GM23338 (cell line): Measurements from ENCODE around the gene ROR1. TPM values are rescaled to one million over a fixed set of nuclear protein-coding genes. Genes with fewer than 3 reads are reported as not detected.

Experiments
- ATAC-seq: fragments of 200-7000 bp; cut with Tn5 transposase; 3 replicates; pipeline ENCODE4 v1.9.1; 2020
- DNase-seq: peaks from one replicate; pipeline ENCODE4 v3.0.0-alpha.2; 2015; ENCODE audit warnings: low spot score
- H2AFZ ChIP-seq: fragments of 200-600 bp; sonication (generic); 2 replicates; pipeline ENCODE4 v1.8.0; 2016; ENCODE audit warnings: antibody characterized with exemption, mild to moderate bottlenecking, moderate library complexity
- H3F3A ChIP-seq: fragments of 200-600 bp; sonication (generic); replicated peaks from 2 replicates; pipeline ENCODE4 v1.8.0; 2017; ENCODE audit warnings: antibody characterized with exemption, mixed run types, low read depth
- H3K27ac ChIP-seq: fragments of 200-600 bp; sonication (generic); 2 replicates; pipeline ENCODE4 v1.6.1; 2016; ENCODE audit warnings: low read depth
- H3K27me3 ChIP-seq: fragments of 200-600 bp; sonication (generic); 2 replicates; pipeline ENCODE4 v1.8.0; 2016; ENCODE audit warnings: mild to moderate bottlenecking, mixed run types, moderate library complexity; ENCODE audit not compliant: insufficient read depth
- H3K36me3 ChIP-seq: fragments of 200-600 bp; sonication (generic); 2 replicates; pipeline ENCODE4 v1.8.0; 2016; ENCODE audit warnings: mild to moderate bottlenecking; ENCODE audit not compliant: insufficient read depth
- H3K4me1 ChIP-seq: fragments of 200-600 bp; sonication (generic); 2 replicates; pipeline ENCODE4 v1.8.0; 2016; ENCODE audit warnings: mild to moderate bottlenecking, moderate library complexity; ENCODE audit not compliant: insufficient read depth
- H3K4me2 ChIP-seq: fragments of 200-600 bp; sonication (generic); 2 replicates; pipeline ENCODE4 v1.7.1; 2017; ENCODE audit warnings: mixed run types
- H3K4me3 ChIP-seq: fragments of 200-600 bp; sonication (generic); 2 replicates; pipeline ENCODE4 v1.6.1; 2016; ENCODE audit warnings: mixed run types
- H3K79me2 ChIP-seq: fragments of 200-600 bp; sonication (generic); replicated peaks from 2 replicates; pipeline ENCODE4 v1.8.0; 2017; ENCODE audit warnings: mild to moderate bottlenecking; ENCODE audit not compliant: insufficient read depth
- H3K9me2 ChIP-seq: fragments of 200-600 bp; sonication (generic); 2 replicates; pipeline ENCODE4 v1.8.0; 2017; ENCODE audit not compliant: insufficient read depth
- H4K20me1 ChIP-seq: fragments of 200-600 bp; sonication (generic); replicated peaks from 2 replicates; pipeline ENCODE4 v1.8.0; 2017; ENCODE audit warnings: mild to moderate bottlenecking; ENCODE audit not compliant: insufficient read depth
- H3K27ac Mint-ChIP-seq: 2 replicates; pipeline ENCODE4 v1.8.0; 2020; ENCODE audit warnings: inconsistent platforms, mild to moderate bottlenecking, moderate library complexity, mixed read lengths
- H3K27me3 Mint-ChIP-seq: 3 replicates; pipeline ENCODE4 v1.8.0; 2022; ENCODE audit warnings: low read depth, mild to moderate bottlenecking, moderate library complexity, mixed read lengths, inconsistent platforms; ENCODE audit not compliant: insufficient read depth, poor library complexity
- H3K36me3 Mint-ChIP-seq: 3 replicates; pipeline ENCODE4 v1.8.0; 2021; ENCODE audit warnings: low read depth, mild to moderate bottlenecking, inconsistent platforms, moderate library complexity, mixed read lengths
- H3K4me1 Mint-ChIP-seq: 3 replicates; pipeline ENCODE4 v1.8.0; 2020; ENCODE audit warnings: mild to moderate bottlenecking, inconsistent platforms, mixed read lengths
- H3K4me3 Mint-ChIP-seq: 3 replicates; pipeline ENCODE4 v1.8.0; 2021; ENCODE audit warnings: moderate library complexity, mild to moderate bottlenecking, inconsistent platforms, mixed read lengths
- H3K9me3 Mint-ChIP-seq: 3 replicates; pipeline ENCODE4 v1.8.0; 2020; ENCODE audit warnings: moderate library complexity, mild to moderate bottlenecking, inconsistent platforms, mixed read lengths
- CREB1 ChIP-seq: fragments of 250-450 bp; sonication (Bioruptor Pico); IDR thresholded peaks from 2 replicates; pipeline ENCODE4 v1.5.0; 2020; ENCODE audit warnings: low read depth, mild to moderate bottlenecking, moderate library complexity
- CTCF ChIP-seq, 2 experiments: fragments of 200-600 bp in 1 of 2; sonication (generic) in 1 of 2; conservative IDR thresholded peaks; 2 replicates each; pipeline versions ENCODE4 v1.5.1 to v1.6.1; 2016 to 2017; ENCODE audit warnings: antibody characterized with exemption in 2 of 2, low read depth in 2 of 2, mild to moderate bottlenecking in 2 of 2, moderate library complexity in 1 of 2
- ETS1 ChIP-seq: IDR thresholded peaks from 2 replicates; pipeline ENCODE4 v1.6.1; 2016; ENCODE audit warnings: antibody characterized with exemption
- EZH2 ChIP-seq: fragments of 200-600 bp; sonication (generic); IDR thresholded peaks from one replicate; pipeline ENCODE4 v1.8.0; 2017; ENCODE audit warnings: antibody characterized with exemption, mild to moderate bottlenecking, low read depth; ENCODE audit not compliant: unreplicated experiment
- EZH2phosphoT487 ChIP-seq: fragments of 200-600 bp; sonication (generic); IDR thresholded peaks from one replicate; pipeline ENCODE4 v1.8.1; 2018; ENCODE audit warnings: antibody characterized with exemption; ENCODE audit not compliant: unreplicated experiment
- JUNB ChIP-seq: IDR thresholded peaks from one replicate; pipeline ENCODE4 v1.6.1; 2016; ENCODE audit warnings: antibody characterized with exemption; ENCODE audit not compliant: unreplicated experiment
- NANOG ChIP-seq: IDR thresholded peaks from 2 replicates; pipeline ENCODE4 v1.6.1; 2016; ENCODE audit warnings: antibody characterized with exemption, borderline replicate concordance
- POLR2AphosphoS5 ChIP-seq: IDR thresholded peaks from 2 replicates; pipeline ENCODE4 v1.6.1; 2016; ENCODE audit warnings: antibody characterized with exemption, low read depth
- REST ChIP-seq: IDR thresholded peaks from one replicate; pipeline ENCODE4 v1.6.1; 2018; ENCODE audit warnings: antibody characterized with exemption; ENCODE audit not compliant: unreplicated experiment
- STAT1 ChIP-seq: IDR thresholded peaks from one replicate; pipeline ENCODE4 v1.6.1; 2016; ENCODE audit warnings: antibody characterized with exemption; ENCODE audit not compliant: unreplicated experiment
- ZNF114 ChIP-seq: fragments of 250-450 bp; sonication (Bioruptor Pico); IDR thresholded peaks from 2 replicates; pipeline ENCODE4 v1.5.0; 2020; ENCODE audit warnings: mild to moderate bottlenecking, moderate library complexity
- ZNF331 ChIP-seq: fragments of 250-450 bp; sonication (Bioruptor Pico); IDR thresholded peaks from 2 replicates; pipeline ENCODE4 v1.5.0; 2020; ENCODE audit warnings: low read depth, mild to moderate bottlenecking, moderate library complexity
- ZNF462 ChIP-seq: fragments of 250-450 bp; sonication (Bioruptor Pico); IDR thresholded peaks from 2 replicates; pipeline ENCODE4 v1.5.0; 2020; ENCODE audit warnings: mild to moderate bottlenecking, moderate library complexity
- polyA plus RNA-seq: library from polyadenylated mRNA; unstranded; fragments of >200 nt; fragmentation: Nextera tagmentation; extraction: Ambion mirVana; gene quantifications from 2 replicates; pipeline ENCODE4 v1.2.1, GENCODE V29; 2016
- total RNA-seq: library from RNA; depleted of rRNA; stranded (reverse); fragments of >200 nt; shearing (Covaris generic); gene quantifications from 2 replicates; pipeline ENCODE4 v1.2.3, GENCODE V29; 2014

The ROR1 gene
- total and polyA plus RNA-seq, 2 experiments from 2014 or later = 59.7 to 96.0 TPM

- ATAC-seq = no peak
- no peak overlapping the region for H3K27ac ChIP-seq
Observed at GRCh38 chr1:63935553-63935952, 161.7 kb downstream of the ROR1 start.

More at GRCh38 chr1:63935553-63935952, 161.7 kb downstream of the ROR1 start:
- Mint-ChIP-seq H3K4me3 (no peak overlapping the region), H3K9me3 (no peaks in the 10 kb centered on the region), H3K27me3 (peaks cover 8% of the 10 kb centered on the region), H3K27ac (no peak overlapping the region), H3K4me1 (peaks cover 16% of the 10 kb centered on the region), H3K36me3 (no peaks in the 10 kb centered on the region)
- Histone ChIP-seq H3K4me2 (no peak overlapping the region), H3K36me3 (no peaks in the 10 kb centered on the region), H3K79me2 (peaks cover 91% of the 10 kb centered on the region), H3K4me1 (peaks cover 2% of the 10 kb centered on the region; the same call in 1 of the 2 replicates), H3F3A (no peaks in the 10 kb centered on the region), H3K4me3 (no peak overlapping the region), H4K20me1 (peaks cover 52% of the 10 kb centered on the region), H3K9me2 (no peaks in the 10 kb centered on the region; the same call in 1 of the 2 replicates), H2AFZ (no peak overlapping the region), H3K27me3 (no peaks in the 10 kb centered on the region)
- no peak for TF ChIP-seq STAT1
- no peak for TF ChIP-seq ETS1
- no peak for TF ChIP-seq CREB1 (CRISPR knock-in tag)
- TF ChIP-seq CTCF (conservative IDR thresholded peaks at IDR 0.05; ENCODE audit: low read depth in 2 of 2) = no peak
- TF ChIP-seq NANOG = no peak
- TF ChIP-seq ZNF114 (CRISPR knock-in tag) = no peak
- TF ChIP-seq ZNF462 = no peak
- no peak for TF ChIP-seq EZH2phosphoT487
- no peak for TF ChIP-seq EZH2
- TF ChIP-seq POLR2AphosphoS5 = no peak
- TF ChIP-seq JUNB = no peak
- TF ChIP-seq REST = no peak
- TF ChIP-seq ZNF331 (CRISPR knock-in tag) = no peak
- no peak for DNase-seq
